Renal pelvis (tissue), 4 donors: ENCODE data around the gene FRMD4A. TPM values are rescaled to one million over a fixed set of nuclear protein-coding genes. Genes with fewer than 3 reads are reported as not detected.

Experiments used
- DNase-seq: peaks from one replicate; pipeline ENCODE4 v3.0.0-alpha.2; 2013
- polyA plus RNA-seq, 3 donors: library from polyadenylated mRNA; unstranded; fragments of 120-200 nt; gene quantifications; one replicate each; pipeline ENCODE4 v1.2.1, GENCODE V29; 2013; ENCODE audit not compliant: insufficient read length in 3 of 3

Gene FRMD4A
- polyA plus RNA-seq, 3 donors = 84.7 to 99.4 (median 87.2) TPM

DNA sequence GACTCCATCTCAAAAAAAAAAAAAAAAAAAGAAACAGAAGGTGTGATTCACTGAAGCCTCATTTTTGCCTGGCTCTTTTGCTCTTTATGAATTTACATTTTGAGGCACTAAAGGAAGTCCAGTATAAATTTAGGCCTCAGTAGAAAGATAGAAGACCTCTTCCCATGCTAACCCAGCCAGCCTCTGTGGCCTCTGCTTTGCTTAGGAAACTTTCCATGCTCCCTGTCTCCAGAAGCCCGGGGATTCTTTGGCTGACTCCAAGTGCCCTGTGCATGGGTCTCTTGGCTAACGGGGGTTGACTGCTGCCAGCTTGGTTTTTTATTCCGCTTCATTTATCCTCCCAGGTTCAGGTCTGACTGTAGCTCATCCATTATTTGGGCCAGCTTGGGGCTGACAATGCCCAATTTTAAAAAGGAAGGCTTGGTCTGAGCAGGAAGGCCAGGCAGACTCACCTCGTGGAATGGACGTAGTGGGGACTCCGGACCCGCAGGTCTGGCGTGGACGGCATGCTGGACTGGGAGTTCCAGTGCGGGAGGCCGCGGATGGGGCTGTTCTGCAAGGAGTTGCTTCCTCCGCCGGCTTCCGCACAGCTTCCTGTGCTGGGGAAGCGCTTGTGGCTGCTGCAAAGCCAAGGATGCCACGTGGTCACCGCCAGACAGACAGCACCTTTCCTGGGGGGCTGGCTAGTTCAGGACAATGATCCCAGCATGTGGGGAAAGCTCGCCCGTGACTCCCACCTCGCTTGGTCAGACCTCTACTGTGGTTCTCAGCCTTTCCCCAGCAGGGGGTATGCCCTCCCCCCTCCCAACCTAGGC lies 671.6 kb downstream of the FRMD4A start:
- DNase-seq = no peak

DNA sequence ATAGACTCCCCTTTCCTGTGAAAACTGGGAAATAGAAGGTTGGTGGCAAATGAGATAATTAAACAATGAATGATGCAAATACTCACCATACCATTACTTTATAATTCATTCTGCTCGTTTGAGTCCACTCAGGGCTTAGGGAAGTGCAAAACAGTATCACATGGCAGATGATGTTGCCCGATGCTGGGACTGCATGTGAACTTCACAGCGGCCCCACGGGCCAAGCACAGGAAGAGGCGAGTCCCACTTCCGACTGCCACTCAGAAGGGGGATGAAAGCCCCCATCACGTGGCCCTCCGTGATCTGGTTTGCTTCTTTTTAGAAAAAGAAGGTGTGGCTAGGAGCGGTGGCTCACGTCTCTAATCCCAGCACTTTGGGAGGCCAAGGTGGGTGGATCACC lies 672.5 kb downstream of the FRMD4A start:
- no peak for DNase-seq

GRCh38 chr10:13657101-13657680 lies 673.5 kb downstream of the FRMD4A start:
- no peak for DNase-seq

GRCh38 chr10:13656337-13657100 lies 674.2 kb downstream of the FRMD4A start:
- DNase-seq = no peak

DNA sequence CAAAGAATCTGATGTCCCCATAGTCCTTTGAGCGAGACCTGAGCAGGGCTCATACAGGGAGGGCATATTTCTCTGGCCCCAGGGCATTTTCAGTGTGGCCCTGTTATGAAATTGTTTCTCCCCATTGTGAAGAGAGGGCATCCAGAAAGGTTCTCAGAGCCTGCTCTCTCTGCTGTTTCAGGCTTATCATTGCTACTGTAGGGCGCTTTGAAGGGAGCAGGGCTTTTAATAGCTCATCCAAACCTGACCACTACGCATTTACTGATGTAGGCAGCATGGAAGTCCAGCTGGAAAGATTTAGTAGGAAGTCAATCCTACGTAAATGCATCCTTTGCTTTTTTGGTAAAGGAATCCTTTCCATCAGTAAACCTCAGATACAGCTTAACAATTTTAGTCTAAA lies 675.9 kb downstream of the FRMD4A start:
- no peak for DNase-seq

DNA sequence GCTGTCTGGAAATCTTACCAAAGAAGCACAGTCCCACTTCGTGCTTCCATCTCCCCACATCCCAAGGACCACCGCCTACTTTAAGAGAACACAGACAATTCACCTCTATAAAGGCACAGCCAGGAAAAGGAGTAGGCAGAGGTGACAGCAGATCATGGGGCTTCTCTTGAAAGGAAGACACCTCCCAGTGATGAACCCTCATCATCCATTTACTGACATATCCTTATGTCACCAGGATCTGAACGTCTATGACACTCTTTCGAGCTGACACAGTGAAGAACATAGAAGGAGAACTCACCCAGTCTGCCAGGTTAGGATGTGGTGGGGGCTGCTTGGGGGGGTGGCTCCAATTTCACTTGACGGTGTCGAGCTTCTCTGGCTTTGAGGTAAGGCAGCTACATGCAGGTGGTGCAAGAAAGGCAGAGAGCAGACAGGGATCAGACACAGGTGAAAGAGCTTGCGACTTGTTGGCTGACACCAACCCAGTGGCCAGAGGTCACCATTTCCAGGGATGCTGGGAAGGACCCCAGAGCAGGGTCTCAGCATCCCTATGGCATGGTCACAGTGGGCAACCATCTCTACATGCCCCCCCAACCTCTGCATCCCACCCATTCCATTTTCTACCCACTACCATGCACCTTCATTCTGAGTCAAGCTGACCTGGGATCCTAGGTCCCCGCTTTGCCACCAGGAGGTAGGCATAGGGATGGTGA lies 676.5 kb downstream of the FRMD4A start:
- DNase-seq = no peak

- no peak for DNase-seq
These were observed 677.9 kb downstream of the FRMD4A start for GRCh38 chr10:13652860-13653259.

DNA sequence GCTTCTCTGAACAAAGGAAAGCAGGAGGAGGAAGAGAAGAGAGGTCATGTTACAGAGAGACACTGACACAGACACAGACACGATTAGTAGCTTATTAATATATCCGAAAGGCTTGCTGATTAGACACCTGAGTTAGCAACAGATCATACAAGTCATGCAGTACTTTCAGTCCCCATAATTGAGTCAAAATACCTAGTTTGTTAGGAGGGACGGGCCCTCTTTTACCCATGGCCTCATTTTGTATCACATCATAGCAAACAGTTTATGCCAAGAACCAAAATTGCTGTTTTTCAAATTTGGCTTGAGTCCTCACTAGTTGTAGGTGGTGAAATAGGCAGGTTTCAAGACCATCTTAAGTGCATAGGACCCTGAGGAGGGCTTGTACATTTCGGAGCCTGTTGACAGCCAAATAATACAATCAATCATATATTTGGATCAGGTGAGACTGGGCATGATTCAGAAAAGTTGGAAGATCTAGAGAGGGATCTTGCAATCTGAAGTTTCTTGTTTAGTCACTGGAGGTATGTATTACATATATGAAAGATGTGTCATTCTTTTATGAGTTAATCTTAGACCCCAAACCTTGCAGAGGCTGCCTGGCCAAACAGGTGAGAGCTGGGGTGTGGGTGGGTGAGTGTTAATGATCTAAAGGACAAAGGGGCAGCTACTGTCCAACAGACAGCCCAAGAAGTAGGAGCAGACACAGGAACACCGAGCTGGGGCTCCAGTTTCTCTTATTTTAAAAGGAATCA lies 678.6 kb downstream of the FRMD4A start:
- no peak for DNase-seq

- DNase-seq = no peak
These were observed 679.8 kb downstream of the FRMD4A start for GRCh38 chr10:13650961-13651360.

DNA sequence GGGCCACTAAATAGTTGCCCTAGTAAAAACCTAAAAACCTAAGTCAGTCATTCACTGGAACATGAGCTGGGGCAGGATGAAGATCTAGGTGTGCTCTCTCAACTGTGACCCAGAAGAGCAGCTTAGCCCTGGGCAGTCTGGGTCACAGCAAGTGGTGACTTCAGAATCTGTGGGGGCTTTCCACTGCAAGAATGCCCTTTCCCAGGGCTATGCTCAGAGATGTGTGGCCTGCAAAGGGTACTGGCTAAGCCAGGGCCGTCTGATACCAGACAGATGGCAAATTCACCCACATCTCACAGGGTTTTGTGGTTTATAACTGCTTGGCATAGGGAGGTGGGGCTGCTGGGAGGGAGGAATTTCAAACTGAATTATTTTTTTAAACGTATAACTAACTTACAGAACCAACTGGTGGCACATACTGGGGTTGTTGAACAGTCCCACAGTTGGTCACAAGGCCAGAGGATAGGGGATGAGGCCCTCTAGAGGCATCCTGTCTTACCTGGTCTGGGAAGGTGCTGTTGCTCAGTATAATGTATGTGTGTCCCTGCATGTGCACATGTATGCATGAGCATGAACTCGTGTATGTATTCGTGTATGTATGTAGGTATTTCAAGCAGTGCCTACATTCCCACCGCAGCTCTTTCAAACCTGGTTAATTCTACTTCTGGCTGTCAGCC lies 680.7 kb downstream of the FRMD4A start:
- no peak for DNase-seq

- no peak for DNase-seq
These were observed 682.3 kb downstream of the FRMD4A start for GRCh38 chr10:13648425-13648824.

- DNase-seq = no peak
These were observed 685.9 kb downstream of the FRMD4A start for GRCh38 chr10:13644866-13645265.

DNA sequence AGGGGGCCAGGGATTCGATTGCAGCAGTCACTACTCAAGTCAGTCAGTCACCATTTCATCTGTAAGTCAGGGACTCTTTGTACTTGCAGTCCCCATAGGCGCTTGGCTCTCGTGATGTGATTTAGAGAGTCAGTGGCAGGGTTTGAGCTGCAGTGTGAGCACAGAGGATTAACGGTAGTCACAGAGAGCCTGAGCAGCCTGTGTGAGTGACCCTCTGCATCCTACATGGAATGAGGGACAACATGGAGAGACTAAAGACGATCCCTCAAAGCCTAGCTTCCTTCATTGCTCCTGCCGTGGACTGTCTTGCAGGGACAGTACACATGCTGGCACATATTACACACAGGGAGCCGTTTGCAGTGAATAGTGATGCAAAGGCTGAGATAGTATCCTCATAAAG lies 687.7 kb downstream of the FRMD4A start:
- DNase-seq = no peak

DNA sequence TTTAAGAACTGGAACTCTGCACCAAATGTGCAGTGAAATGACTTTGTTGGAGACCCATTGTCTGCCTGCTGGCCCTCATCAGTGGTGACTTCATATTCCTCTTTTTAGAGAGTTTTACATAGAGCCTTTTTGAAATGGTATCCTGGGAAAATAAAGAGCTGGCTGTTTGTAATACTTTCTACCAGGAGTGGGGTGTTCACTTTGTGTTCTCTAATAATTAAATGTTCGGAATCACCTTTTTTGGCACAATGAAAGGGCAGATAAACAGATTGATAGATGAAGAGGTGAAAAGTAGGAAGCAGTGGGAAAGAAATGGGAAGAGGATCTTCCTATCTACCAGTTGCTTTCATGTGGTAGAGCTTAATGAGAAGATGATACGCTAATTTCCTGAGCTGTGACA lies 688.4 kb downstream of the FRMD4A start:
- no peak for DNase-seq

GRCh38 chr10:13637894-13638293 lies 692.8 kb downstream of the FRMD4A start:
- no peak for DNase-seq

DNA sequence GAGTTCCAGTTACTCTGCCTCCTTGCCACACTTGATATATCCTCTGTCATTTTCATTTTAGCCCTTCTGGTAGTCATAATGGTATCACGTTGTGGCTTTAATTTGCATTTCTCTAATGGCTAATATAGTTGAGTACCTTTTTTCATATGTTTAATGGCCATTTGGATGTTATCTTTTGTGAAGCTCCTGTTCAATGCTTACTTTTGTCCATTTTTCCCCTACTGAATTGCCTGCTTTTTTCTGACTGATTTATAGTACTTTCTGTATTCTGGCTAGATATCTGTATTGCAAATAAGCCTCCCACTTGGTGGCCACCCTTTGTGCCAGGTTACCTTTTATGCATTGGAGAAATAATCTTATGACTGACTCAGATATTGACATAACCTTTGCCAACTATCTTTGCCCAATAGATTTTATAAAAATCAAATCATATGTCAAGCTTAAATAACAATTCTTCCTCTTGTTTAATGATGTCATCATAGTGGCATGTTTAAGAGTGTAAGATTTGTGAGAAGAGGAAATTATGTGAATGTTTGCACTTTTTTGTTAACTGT lies 693.3 kb downstream of the FRMD4A start:
- no peak for DNase-seq

GRCh38 chr10:13636776-13637175 lies 693.9 kb downstream of the FRMD4A start:
- DNase-seq = no peak

- DNase-seq = no peak
These were observed 696.5 kb downstream of the FRMD4A start for GRCh38 chr10:13634207-13634606.

GRCh38 chr10:13633689-13634088 lies 697.0 kb downstream of the FRMD4A start:
- no peak for DNase-seq

DNA sequence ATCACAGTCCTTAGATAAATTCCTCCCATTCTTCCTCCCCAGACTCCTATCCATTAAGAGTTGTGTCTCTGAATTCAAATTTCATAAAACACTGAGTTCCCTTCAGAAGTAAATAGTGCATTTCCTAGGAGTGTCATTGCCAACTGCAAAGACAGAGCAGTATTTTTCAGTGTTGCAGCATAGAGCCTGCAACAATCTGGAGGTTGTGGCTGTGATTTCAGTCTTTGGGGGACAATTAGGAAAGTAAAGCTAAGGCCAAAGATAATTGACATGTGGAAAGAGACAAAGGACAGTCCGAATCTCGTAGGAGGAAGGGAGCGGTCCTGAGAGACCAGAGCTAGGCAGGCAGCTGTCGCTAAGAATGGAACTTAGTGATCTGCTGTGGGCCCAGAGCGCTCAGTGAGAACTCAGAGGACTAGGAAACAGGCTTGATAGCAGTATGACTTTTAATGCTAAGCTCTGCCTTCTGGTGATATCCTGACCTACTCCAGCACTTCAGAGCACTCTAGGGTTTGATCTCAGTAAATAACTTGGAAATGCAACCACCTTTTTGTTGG lies 697.8 kb downstream of the FRMD4A start:
- no peak for DNase-seq
